ES-I3 (cell line): ENCODE measurements around the gene CCNL1.

Experiments used
- H3K36me3 ChIP-seq: 2 replicates; pipeline ENCODE4 v1.6.1; 2013; ENCODE audit warnings: mild to moderate bottlenecking, low read length, control low read depth, moderate library complexity; ENCODE audit not compliant: insufficient read depth
- H3K4me1 ChIP-seq: 2 replicates; pipeline ENCODE4 v1.6.1; 2013; ENCODE audit warnings: mild to moderate bottlenecking, control low read depth, low read length; ENCODE audit not compliant: insufficient read depth
- H3K9ac ChIP-seq: 2 replicates; pipeline ENCODE4 v1.6.1; 2013; ENCODE audit warnings: low read depth, mild to moderate bottlenecking, low read length, moderate library complexity
- H3K9me3 ChIP-seq: 2 replicates; pipeline ENCODE4 v1.6.1; 2013; ENCODE audit warnings: mild to moderate bottlenecking, low read length, moderate library complexity; ENCODE audit not compliant: control insufficient read depth, insufficient read depth

The CCNL1 gene

GRCh38 chr3:157129803-157130466 is 30.0 kb downstream of the CCNL1 start:
- peak overlapping the region; percentile 36; the same call in 1 of the 2 replicates for H3K9ac ChIP-seq
- peaks cover 19% of the 10 kb centered on the region for H3K4me1 ChIP-seq
- no peaks in the 10 kb centered on the region for H3K9me3 ChIP-seq
- no peaks in the 10 kb centered on the region for H3K36me3 ChIP-seq

DNA sequence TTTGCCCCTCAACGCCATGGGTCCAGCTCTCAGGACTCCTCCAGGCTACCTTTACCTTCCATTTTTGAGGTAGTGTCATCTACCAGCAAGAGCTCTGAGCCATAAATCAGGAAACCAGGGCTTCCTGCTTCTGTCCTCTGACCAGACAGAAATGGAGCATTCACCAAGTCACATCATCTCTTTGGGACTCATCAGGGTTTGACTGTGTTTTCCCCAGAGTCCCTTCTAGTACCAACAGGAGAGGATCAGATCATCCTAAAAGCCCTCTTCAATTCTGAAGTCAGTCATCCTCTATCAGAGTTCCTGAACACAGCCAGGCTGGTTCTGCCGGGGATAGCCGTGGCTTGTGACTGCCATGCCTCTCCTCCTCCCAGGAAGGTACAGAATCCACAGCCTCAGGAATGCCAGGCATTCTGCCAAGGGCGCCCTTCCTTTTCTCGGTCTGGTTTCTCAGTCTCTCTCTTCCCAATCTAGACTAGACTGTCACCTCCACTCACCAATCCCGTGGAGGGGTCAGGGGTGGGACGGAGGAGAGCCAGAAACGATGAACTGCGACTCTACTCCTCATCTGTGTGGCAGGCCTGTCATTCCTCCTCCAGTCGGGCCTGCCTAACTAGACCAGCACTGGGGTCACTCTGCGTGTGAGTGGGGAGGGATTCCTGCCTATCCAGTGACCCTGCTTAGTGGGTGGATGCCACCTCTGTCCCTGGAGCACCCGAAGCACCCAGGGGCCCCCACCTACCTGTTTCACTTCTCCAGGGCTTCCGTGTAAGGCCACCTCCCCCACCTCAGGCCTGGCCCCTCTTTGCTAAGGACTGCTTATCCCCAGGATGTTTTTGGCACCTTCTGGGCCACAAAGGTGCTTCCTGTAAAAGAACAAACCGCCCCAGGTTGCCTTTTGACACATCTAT is 30.9 kb downstream of the CCNL1 start:
- H3K36me3 ChIP-seq, result no peaks in the 10 kb centered on the region
- H3K9ac ChIP-seq, result no peak overlapping the region
- H3K9me3 ChIP-seq, result no peaks in the 10 kb centered on the region
- peaks cover 19% of the 10 kb centered on the region for H3K4me1 ChIP-seq

DNA sequence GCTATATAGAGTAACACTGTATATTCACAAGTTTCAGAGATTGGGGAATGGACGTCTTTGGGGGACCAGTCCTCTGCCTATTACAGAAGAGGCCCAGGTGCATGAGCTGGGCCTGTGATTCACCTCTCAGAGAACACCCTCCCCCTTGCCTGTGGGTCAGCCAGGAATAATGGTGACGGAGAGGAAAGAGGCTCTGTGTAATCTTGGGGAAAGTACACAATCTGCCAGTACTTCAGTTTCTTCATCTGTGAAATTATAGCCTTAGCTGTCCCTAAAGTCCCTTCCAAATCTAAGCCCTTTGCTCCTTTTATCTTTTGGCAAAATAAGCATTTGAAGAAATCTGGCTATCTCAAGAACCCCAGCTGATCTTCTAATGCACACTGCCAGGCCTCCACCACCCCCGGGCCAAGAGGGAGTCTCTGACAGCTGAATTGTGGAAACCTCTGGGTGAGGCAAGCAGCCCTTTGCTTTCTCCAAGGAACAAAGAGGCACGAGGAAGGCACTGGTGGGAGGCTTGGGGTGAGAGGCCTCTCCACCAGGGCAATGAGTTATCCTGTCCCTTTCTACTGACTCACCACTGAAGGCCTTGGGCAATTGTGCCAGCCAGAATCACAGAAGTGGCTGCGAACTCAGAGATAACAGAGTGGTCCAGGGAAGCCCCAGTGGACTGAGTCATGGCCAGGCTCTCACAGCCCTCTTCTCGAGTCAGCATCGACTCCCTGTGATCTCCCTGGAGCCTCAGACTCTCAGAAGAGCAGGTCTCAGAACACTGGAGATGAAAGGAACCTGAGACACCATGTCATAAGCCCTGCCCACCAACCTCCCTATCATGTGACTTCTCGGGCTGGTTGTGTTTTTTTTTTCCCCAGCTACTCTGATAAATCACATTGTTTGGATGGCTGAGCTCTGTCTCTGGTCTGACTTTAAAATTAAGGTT is 31.8 kb downstream of the CCNL1 start:
- Histone ChIP-seq H3K9me3 (no peaks in the 10 kb centered on the region), H3K36me3 (no peaks in the 10 kb centered on the region), H3K4me1 (peaks cover 19% of the 10 kb centered on the region), H3K9ac (no peak overlapping the region)

- Histone ChIP-seq H3K36me3 (no peaks in the 10 kb centered on the region), H3K4me1 (peaks cover 19% of the 10 kb centered on the region), H3K9me3 (no peaks in the 10 kb centered on the region), H3K9ac (no peak overlapping the region)
Measured at GRCh38 chr3:157127268-157127667, 32.7 kb downstream of the CCNL1 start.

GRCh38 chr3:157126365-157126764 is 33.6 kb downstream of the CCNL1 start:
- Histone ChIP-seq H3K9me3 (no peaks in the 10 kb centered on the region), H3K36me3 (no peaks in the 10 kb centered on the region), H3K4me1 (peaks cover 19% of the 10 kb centered on the region), H3K9ac (no peak overlapping the region)

DNA sequence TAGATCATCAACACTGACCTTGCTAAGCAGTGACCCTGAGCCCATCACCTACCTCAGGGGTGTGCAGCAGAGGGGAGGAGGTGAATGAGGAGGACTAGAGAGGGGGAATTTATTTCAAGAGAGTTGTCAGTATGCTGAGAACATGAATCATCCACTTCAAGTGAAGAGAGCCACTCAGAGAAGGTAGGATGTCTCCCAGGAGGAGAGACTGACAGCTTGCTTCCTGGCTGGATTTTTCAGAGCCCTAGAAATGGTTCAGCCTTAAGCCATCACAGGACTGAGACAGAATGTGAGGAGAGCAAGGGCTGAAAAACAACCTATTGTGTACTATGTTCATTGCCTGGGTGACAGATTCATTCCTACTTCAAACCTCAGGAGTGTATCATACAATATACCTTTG is 34.8 kb downstream of the CCNL1 start:
- no peak overlapping the region for H3K9ac ChIP-seq
- H3K36me3 ChIP-seq, result no peaks in the 10 kb centered on the region
- peaks cover 18% of the 10 kb centered on the region for H3K4me1 ChIP-seq
- no peaks in the 10 kb centered on the region for H3K9me3 ChIP-seq

- Histone ChIP-seq H3K4me1 (peaks cover 7% of the 10 kb centered on the region), H3K9me3 (no peaks in the 10 kb centered on the region), H3K9ac (no peak overlapping the region), H3K36me3 (no peaks in the 10 kb centered on the region)
Measured at GRCh38 chr3:157123621-157124020, 36.3 kb downstream of the CCNL1 start.

DNA sequence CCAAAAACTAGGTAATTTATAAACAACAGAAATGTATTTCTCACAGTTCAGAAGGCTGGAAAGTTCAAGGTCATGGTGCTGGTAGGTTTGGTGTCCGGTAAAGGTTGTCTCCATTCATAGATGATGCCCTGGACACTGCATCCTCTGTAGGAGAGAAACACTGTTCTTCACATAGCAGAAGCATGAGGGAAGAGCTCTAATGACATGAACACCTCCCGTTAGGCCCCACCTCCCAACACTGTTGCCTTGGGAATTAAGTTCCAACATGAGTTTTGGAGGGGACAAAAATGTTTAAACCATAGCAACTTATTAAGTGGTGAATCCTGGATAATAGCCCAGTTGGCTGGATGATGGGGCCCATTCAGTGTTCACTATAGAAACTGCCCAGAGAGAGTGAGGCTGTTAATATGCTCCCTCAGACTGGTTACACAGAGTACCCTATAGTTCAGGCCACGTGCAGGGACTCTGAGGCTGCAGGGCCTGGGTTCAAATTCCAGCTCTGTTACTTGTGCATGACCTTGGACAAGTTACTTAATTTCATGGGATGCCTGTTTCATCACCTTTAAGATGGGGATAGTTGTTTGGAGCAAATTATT is 37.0 kb downstream of the CCNL1 start:
- no peaks in the 10 kb centered on the region for H3K36me3 ChIP-seq
- H3K9me3 ChIP-seq, result no peaks in the 10 kb centered on the region
- no peak overlapping the region for H3K9ac ChIP-seq
- peaks cover under 1% of the 10 kb centered on the region; the same call in 1 of the 2 replicates for H3K4me1 ChIP-seq

- no peaks in the 10 kb centered on the region; the same call in 1 of the 2 replicates for H3K4me1 ChIP-seq
Measured at GRCh38 chr3:157122116-157122515, 37.8 kb downstream of the CCNL1 start.

DNA sequence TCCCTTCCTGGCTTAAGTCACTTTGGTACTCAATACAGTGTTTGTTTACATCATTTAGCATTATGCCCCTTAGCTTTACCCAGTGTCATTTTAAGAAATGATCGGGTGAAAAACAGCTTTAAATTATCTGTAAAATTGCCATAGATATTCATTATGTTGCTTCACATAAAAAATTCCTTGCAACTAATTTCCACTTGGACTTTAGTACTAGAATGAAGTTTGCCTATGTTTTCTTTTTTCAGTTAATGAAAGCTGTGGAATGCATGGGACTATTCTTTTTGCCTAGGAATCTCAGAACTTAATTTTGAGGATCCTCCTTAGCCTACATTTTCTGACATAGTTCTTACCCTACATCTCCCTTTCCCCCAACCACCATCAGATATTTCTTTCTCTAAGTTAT is 38.4 kb downstream of the CCNL1 start:
- Histone ChIP-seq H3K9ac (no peak overlapping the region), H3K9me3 (no peaks in the 10 kb centered on the region), H3K36me3 (no peaks in the 10 kb centered on the region), H3K4me1 (no peaks in the 10 kb centered on the region; the same call in 1 of the 2 replicates)

More at GRCh38 chr3:157122116-157122515, 37.8 kb downstream of the CCNL1 start:
- Histone ChIP-seq H3K9me3 (no peaks in the 10 kb centered on the region), H3K36me3 (no peaks in the 10 kb centered on the region), H3K9ac (no peak overlapping the region)

- H3K4me1 ChIP-seq, result no peaks in the 10 kb centered on the region; the same call in 1 of the 2 replicates
- no peak overlapping the region for H3K9ac ChIP-seq
- H3K36me3 ChIP-seq, result no peaks in the 10 kb centered on the region
- no peaks in the 10 kb centered on the region for H3K9me3 ChIP-seq
Measured at GRCh38 chr3:157120071-157120892, 39.7 kb downstream of the CCNL1 start.

- Histone ChIP-seq H3K36me3 (no peaks in the 10 kb centered on the region), H3K9ac (no peak overlapping the region), H3K4me1 (no peaks in the 10 kb centered on the region; the same call in 1 of the 2 replicates), H3K9me3 (no peaks in the 10 kb centered on the region)
Measured at GRCh38 chr3:157119369-157119951, 40.5 kb downstream of the CCNL1 start.
